Astrocyte (in vitro differentiated cells and primary cell): Measurements from ENCODE around the gene UST. TPM values are rescaled to one million over a fixed set of nuclear protein-coding genes. Genes with fewer than 3 reads are reported as not detected.

Source experiments
- DNase-seq: peaks from one replicate; pipeline ENCODE4 v3.0.0-alpha.2; 2010; ENCODE audit warnings: low read depth
- FAIRE-seq: peaks from 2 replicates; lab custom pipeline; 2011; peaks lifted over from hg19 to GRCh38; lab: Jason Lieb, UNC
- H2AFZ ChIP-seq: 2 replicates; pipeline ENCODE4 v1.6.0; 2012; ENCODE audit warnings: low read depth, low read length, inconsistent platforms
- H3K27ac ChIP-seq: 2 replicates; pipeline ENCODE4 v1.5.1; 2011; ENCODE audit warnings: low read depth, low read length, inconsistent platforms
- H3K27me3 ChIP-seq: 2 replicates; pipeline ENCODE4 v1.6.0; 2011; ENCODE audit warnings: low read length, inconsistent platforms; ENCODE audit not compliant: insufficient read depth
- H3K36me3 ChIP-seq: 2 replicates; pipeline ENCODE4 v1.5.1; 2011; ENCODE audit warnings: low read length, inconsistent platforms; ENCODE audit not compliant: insufficient read depth
- H3K4me1 ChIP-seq: 2 replicates; pipeline ENCODE4 v1.5.1; 2011; ENCODE audit warnings: low read length, inconsistent platforms; ENCODE audit not compliant: insufficient read depth
- H3K4me2 ChIP-seq: 2 replicates; pipeline ENCODE4 v1.6.0; 2012; ENCODE audit warnings: low read length, inconsistent platforms
- H3K4me3 ChIP-seq: 2 replicates; pipeline ENCODE4 v1.5.1; 2011; ENCODE audit warnings: low read depth, mild to moderate bottlenecking, low read length, inconsistent platforms; ENCODE audit not compliant: insufficient read depth
- H3K79me2 ChIP-seq: 2 replicates; pipeline ENCODE4 v1.6.0; 2012; ENCODE audit warnings: mild to moderate bottlenecking, low read length, inconsistent platforms; ENCODE audit not compliant: insufficient read depth
- H3K9ac ChIP-seq: 2 replicates; pipeline ENCODE4 v1.6.0; 2012; ENCODE audit warnings: mild to moderate bottlenecking, low read length, inconsistent platforms
- H3K9me3 ChIP-seq: 2 replicates; pipeline ENCODE4 v1.5.1; 2012; ENCODE audit warnings: low read depth, mild to moderate bottlenecking, low read length, inconsistent platforms; ENCODE audit not compliant: insufficient read depth
- H4K20me1 ChIP-seq: 2 replicates; pipeline ENCODE4 v1.6.0; 2012; ENCODE audit warnings: low read length, inconsistent platforms; ENCODE audit not compliant: insufficient read depth
- H3K27ac Mint-ChIP-seq: one replicate; pipeline ENCODE4 v1.8.0; 2021; ENCODE audit warnings: mild to moderate bottlenecking, mixed read lengths; ENCODE audit not compliant: unreplicated experiment
- H3K27me3 Mint-ChIP-seq: one replicate; pipeline ENCODE4 v1.8.0; 2021; ENCODE audit warnings: low read depth, mixed read lengths; ENCODE audit not compliant: unreplicated experiment
- H3K36me3 Mint-ChIP-seq: one replicate; pipeline ENCODE4 v1.8.0; 2021; ENCODE audit warnings: low read depth, mixed read lengths; ENCODE audit not compliant: unreplicated experiment
- H3K4me1 Mint-ChIP-seq: one replicate; pipeline ENCODE4 v1.8.0; 2021; ENCODE audit warnings: low read depth, mixed read lengths; ENCODE audit not compliant: unreplicated experiment
- H3K4me3 Mint-ChIP-seq: one replicate; pipeline ENCODE4 v1.8.0; 2021; ENCODE audit warnings: mild to moderate bottlenecking, moderate library complexity, mixed read lengths; ENCODE audit not compliant: unreplicated experiment
- H3K9me3 Mint-ChIP-seq: one replicate; pipeline ENCODE4 v1.8.0; 2021; ENCODE audit warnings: mild to moderate bottlenecking, mixed read lengths; ENCODE audit not compliant: unreplicated experiment
- CTCF ChIP-seq: IDR thresholded peaks from 2 replicates; pipeline ENCODE4 v1.5.1; 2011; ENCODE audit warnings: low read depth, mild to moderate bottlenecking, inconsistent platforms, low read length, moderate library complexity; ENCODE audit not compliant: insufficient read depth
- EZH2 ChIP-seq: IDR thresholded peaks from 2 replicates; pipeline ENCODE4 v1.6.1; 2012; ENCODE audit warnings: mild to moderate bottlenecking, low read length, inconsistent platforms; ENCODE audit not compliant: insufficient read depth
- total RNA-seq: library from RNA; stranded (reverse); gene quantifications from 2 replicates; pipeline ENCODE4 v1.2.1, GENCODE V29; 2021

Gene UST
- total RNA-seq, 1 donor from 2014 or later, result 15.3 TPM

- Mint-ChIP-seq H3K4me1 (peaks cover 17% of the 10 kb centered on the region), H3K27ac (no peak overlapping the region), H3K4me3 (no peak overlapping the region), H3K36me3 (peaks cover 7% of the 10 kb centered on the region), H3K9me3 (no peaks in the 10 kb centered on the region), H3K27me3 (no peaks in the 10 kb centered on the region)
- Histone ChIP-seq H3K9me3 (no peaks in the 10 kb centered on the region), H2AFZ (no peak overlapping the region), H4K20me1 (no peaks in the 10 kb centered on the region), H3K9ac (no peak overlapping the region), H3K36me3 (no peaks in the 10 kb centered on the region), H3K27me3 (no peaks in the 10 kb centered on the region), H3K4me1 (peaks cover 11% of the 10 kb centered on the region), H3K4me2 (no peak overlapping the region), H3K79me2 (no peaks in the 10 kb centered on the region), H3K4me3 (no peak overlapping the region), H3K27ac (no peak overlapping the region)
- DNase-seq (no peak), FAIRE-seq (no peak)
- TF ChIP-seq CTCF (peak; percentile 18), EZH2 (no peak)
Measured at GRCh38 chr6:149043476-149044130, 296.8 kb downstream of the UST start.

- FAIRE-seq, result no peak
- Mint-ChIP-seq H3K36me3 (peaks cover 7% of the 10 kb centered on the region), H3K9me3 (no peaks in the 10 kb centered on the region), H3K27me3 (no peaks in the 10 kb centered on the region), H3K27ac (peak overlapping the region; percentile 35), H3K4me1 (peaks cover 24% of the 10 kb centered on the region), H3K4me3 (no peak overlapping the region)
- TF ChIP-seq EZH2 (no peak), CTCF (no peak)
- no peak overlapping the region for H2AFZ ChIP-seq
- no peaks in the 10 kb centered on the region for H3K36me3 ChIP-seq
- peaks cover 20% of the 10 kb centered on the region for H3K4me1 ChIP-seq
- DNase-seq, result no peak
- H3K27ac ChIP-seq, result no peak overlapping the region
- no peaks in the 10 kb centered on the region for H3K9me3 ChIP-seq
- no peak overlapping the region for H3K4me3 ChIP-seq
- no peak overlapping the region for H3K4me2 ChIP-seq
- no peaks in the 10 kb centered on the region for H4K20me1 ChIP-seq
- no peaks in the 10 kb centered on the region for H3K27me3 ChIP-seq
- H3K79me2 ChIP-seq, result no peaks in the 10 kb centered on the region
- H3K9ac ChIP-seq, result no peak overlapping the region
Measured at GRCh38 chr6:149044528-149044927, 297.7 kb downstream of the UST start.

- Mint-ChIP-seq H3K4me3 (no peak overlapping the region), H3K27ac (no peak overlapping the region), H3K4me1 (peaks cover 30% of the 10 kb centered on the region), H3K36me3 (peaks cover 3% of the 10 kb centered on the region), H3K27me3 (no peaks in the 10 kb centered on the region), H3K9me3 (no peaks in the 10 kb centered on the region)
- Histone ChIP-seq H3K9ac (no peak overlapping the region), H3K79me2 (no peaks in the 10 kb centered on the region), H4K20me1 (no peaks in the 10 kb centered on the region), H3K27me3 (no peaks in the 10 kb centered on the region), H3K27ac (no peak overlapping the region), H3K4me2 (no peak overlapping the region), H3K4me1 (peaks cover 26% of the 10 kb centered on the region), H3K36me3 (no peaks in the 10 kb centered on the region), H2AFZ (no peak overlapping the region), H3K9me3 (no peaks in the 10 kb centered on the region), H3K4me3 (no peak overlapping the region)
- TF ChIP-seq EZH2 (no peak), CTCF (no peak)
- DNase-seq (no peak), FAIRE-seq (no peak)
Measured at GRCh38 chr6:149045404-149045803, 298.6 kb downstream of the UST start.
